Sigmoid colon (tissue), 7 donors: ENCODE results near the gene MED14. TPM values are rescaled to one million over a fixed set of nuclear protein-coding genes. Genes with fewer than 3 reads are reported as not detected.

Experiments
- DNase-seq: peaks from one replicate; pipeline ENCODE4 v3.0.0-alpha.2; 2019
- H3K27ac ChIP-seq, 4 donors: fragments of 200-600 bp; sonication (generic); one replicate each; pipeline ENCODE4 v1.5.1; 2016 to 2019; ENCODE audit warnings: mild to moderate bottlenecking in 1 of 4
- H3K27me3 ChIP-seq, 3 donors: fragments of 200-600 bp; sonication (generic); one replicate each; pipeline ENCODE4 v1.5.1; 2019; ENCODE audit warnings: mild to moderate bottlenecking in 1 of 3
- H3K36me3 ChIP-seq, 4 donors: fragments of 200-600 bp; sonication (generic); one replicate each; pipeline ENCODE4 v1.5.1; 2016 to 2019
- H3K4me1 ChIP-seq, 4 donors: fragments of 200-600 bp; sonication (generic); one replicate each; pipeline ENCODE4 v1.5.1; 2017 to 2019
- H3K4me3 ChIP-seq, 4 donors: fragments of 200-600 bp; sonication (generic); one replicate each; pipeline ENCODE4 v1.5.1; 2017 to 2019; ENCODE audit warnings: mild to moderate bottlenecking in 2 of 4, moderate library complexity in 1 of 4
- H3K9me3 ChIP-seq, 4 donors: fragments of 200-600 bp in 3 of 4; sonication (generic) in 3 of 4; one replicate each; pipeline versions ENCODE4 v1.5.1 to v1.6.1; 2013 to 2019
- CTCF ChIP-seq, 4 experiments: fragments of 450-650 bp in 3 of 4; fragments of 200-600 bp in 1 of 4; IDR thresholded peaks; one replicate each; pipeline ENCODE4 v1.5.1; 2016 to 2019; ENCODE audit warnings: antibody characterized with exemption in 4 of 4, mild to moderate bottlenecking in 3 of 4, moderate library complexity in 2 of 4
- EP300 ChIP-seq, 4 donors: sonication (generic); formaldehyde crosslinking; IDR thresholded peaks; one replicate each; pipeline ENCODE4 v1.6.1; 2017; ENCODE audit warnings: antibody characterized with exemption in 4 of 4
- POLR2A ChIP-seq, 2 donors: fragments of 450-650 bp; IDR thresholded peaks; one replicate each; pipeline ENCODE4 v1.6.1; 2016; ENCODE audit warnings: antibody characterized with exemption in 2 of 2, mild to moderate bottlenecking in 2 of 2, moderate library complexity in 2 of 2
- POLR2AphosphoS5 ChIP-seq, 4 donors: sonication (generic); formaldehyde crosslinking; IDR thresholded peaks; one replicate each; pipeline ENCODE4 v1.6.1; 2017; ENCODE audit warnings: antibody characterized with exemption in 4 of 4
- WGBS, 2 donors: extraction: QIAGEN DNeasy Blood & Tissue Kit; methylation state at CpG; one replicate each; pipeline ENCODE4 v1.1.7; 2013; 5-methylcytosine and 5-hydroxymethylcytosine counted together
- intact Hi-C: fragments of 100-400 bp; cut with DNase I; formaldehyde crosslinking; loops from one replicate; pipeline ENCODE4 v1.15.1; 2023
- polyA plus RNA-seq, 3 donors: library from polyadenylated mRNA; stranded (reverse); fragments of 200-250 nt; gene quantifications; one replicate each; pipeline ENCODE4 v1.2.3, GENCODE V29; 2013
- total RNA-seq, 4 donors: library from RNA; depleted of rRNA; stranded (reverse); fragments of >200 nt; gene quantifications; one replicate each; pipeline ENCODE4 v1.1.0, GENCODE V29; 2016
- donor health status: healthy with polysubstance abuse.
- donor health status: Bipolar disorder and iron deficiency.
- donor health status: healthy.

Gene MED14
- total and polyA plus RNA-seq, 7 donors: 8.4 to 51.6 (median 23.9) TPM

- TF ChIP-seq EP300 (IDR thresholded peaks at IDR 0.05): no peak
Observed at GRCh38 chrX:40632199-40632598, 103.1 kb downstream of the MED14 start.

GRCh38 chrX:40628506-40628905, 106.8 kb downstream of the MED14 start:
- intact Hi-C loops: no loop called here
- no peak for DNase-seq
- WGBS, 2 donors: 94 to 95% methylated on average over 5 of the region's 5 CpGs
- Histone ChIP-seq H3K4me3 (no peak overlapping the region), H3K4me1 (no peaks in the 10 kb centered on the region), H3K9me3 (no peaks in the 10 kb centered on the region), H3K36me3 (peaks cover 0 to 48% (median 5%) of the 10 kb centered on the region in 4 donors), H3K27ac (no peak overlapping the region), H3K27me3 (no peaks in the 10 kb centered on the region)
- no peak for TF ChIP-seq CTCF (IDR thresholded peaks at IDR 0.05)
- TF ChIP-seq EP300 (IDR thresholded peaks at IDR 0.05): no peak
- TF ChIP-seq POLR2A (IDR thresholded peaks at IDR 0.05): no peak
- no peak for TF ChIP-seq POLR2AphosphoS5 (IDR thresholded peaks at IDR 0.05)

More at GRCh38 chrX:40632199-40632598, 103.1 kb downstream of the MED14 start:
- no peaks in the 10 kb centered on the region for H3K4me1 ChIP-seq
- H3K27me3 ChIP-seq: no peaks in the 10 kb centered on the region
- 89 to 93% methylated on average over 4 of the region's 4 CpGs for WGBS, 2 donors
- H3K9me3 ChIP-seq: no peaks in the 10 kb centered on the region
- H3K4me3 ChIP-seq: no peak overlapping the region
- no peak overlapping the region for H3K27ac ChIP-seq
- no peak for DNase-seq
- intact Hi-C loops: no loop called here
- H3K36me3 ChIP-seq: peaks cover 3 to 77% (median 8%) of the 10 kb centered on the region in 4 donors

GRCh38 chrX:40625294-40625693, 110.0 kb downstream of the MED14 start:
- no peak for DNase-seq
- Histone ChIP-seq H3K27ac (no peak overlapping the region), H3K4me3 (no peak overlapping the region), H3K36me3 (peaks cover 0 to 27% (median under 1%) of the 10 kb centered on the region in 4 donors), H3K9me3 (no peaks in the 10 kb centered on the region), H3K27me3 (no peaks in the 10 kb centered on the region), H3K4me1 (no peaks in the 10 kb centered on the region)
- WGBS, 2 donors: 89 to 92% methylated on average over 4 of the region's 4 CpGs
- intact Hi-C loops: no loop called here
- no peak for TF ChIP-seq POLR2A (IDR thresholded peaks at IDR 0.05)
- no peak for TF ChIP-seq EP300 (IDR thresholded peaks at IDR 0.05)
- TF ChIP-seq CTCF (IDR thresholded peaks at IDR 0.05): no peak
- TF ChIP-seq POLR2AphosphoS5 (IDR thresholded peaks at IDR 0.05): no peak

GRCh38 chrX:40623665-40624064, 111.7 kb downstream of the MED14 start:
- TF ChIP-seq CTCF (IDR thresholded peaks at IDR 0.05) (no peak), POLR2A (IDR thresholded peaks at IDR 0.05) (no peak), EP300 (IDR thresholded peaks at IDR 0.05) (no peak), POLR2AphosphoS5 (IDR thresholded peaks at IDR 0.05) (no peak)
- Histone ChIP-seq H3K36me3 (peaks cover 0 to 11% (median 0%) of the 10 kb centered on the region in 4 donors), H3K4me3 (no peak overlapping the region), H3K4me1 (no peaks in the 10 kb centered on the region), H3K27ac (no peak overlapping the region), H3K9me3 (no peaks in the 10 kb centered on the region), H3K27me3 (no peaks in the 10 kb centered on the region)
- intact Hi-C loops: no loop called here
- no peak for DNase-seq
- WGBS, 2 donors: 95 to 97% methylated on average over 32 of the region's 32 CpGs

- intact Hi-C loops: no loop called here
- no peaks in the 10 kb centered on the region for H3K9me3 ChIP-seq
- 97% methylated on average over 38 of the region's 38 CpGs for WGBS, 2 donors
- H3K36me3 ChIP-seq: peaks cover 0 to 6% (median 0%) of the 10 kb centered on the region in 4 donors
- no peak within 1 kb of the TSS for H3K27ac ChIP-seq
- no peaks in the 10 kb centered on the region for H3K27me3 ChIP-seq
- H3K4me3 ChIP-seq: no peak within 1 kb of the TSS
- DNase-seq: no peak
- TF ChIP-seq EP300 (IDR thresholded peaks at IDR 0.05) (no peak), CTCF (IDR thresholded peaks at IDR 0.05) (no peak), POLR2A (IDR thresholded peaks at IDR 0.05) (no peak), POLR2AphosphoS5 (IDR thresholded peaks at IDR 0.05) (no peak)
- H3K4me1 ChIP-seq: no peaks in the 10 kb centered on the region
Observed at GRCh38 chrX:40623139-40623536, 112.2 kb downstream of the MED14 start, which contains the start of gene MPC1L. Gene MPC1L (plus strand): TSS chrX:40623428. CDS start chrX:40623566, 138 bp downstream.
